Endothelial cell (in vitro differentiated cells): ENCODE measurements around the gene SNX27. TPM values are rescaled to one million over a fixed set of nuclear protein-coding genes. Genes with fewer than 3 reads are reported as not detected.
A peak's percentile ranks its signal among the peaks of the same experiment; 100 is the strongest.

Source experiments
- DNase-seq: peaks from one replicate; pipeline ENCODE4 v3.0.0; 2021; ENCODE audit warnings: low spot score
- H3K27ac Mint-ChIP-seq: one replicate; pipeline ENCODE4 v1.8.0; 2021; ENCODE audit warnings: mixed read lengths, inconsistent platforms; ENCODE audit not compliant: unreplicated experiment
- H3K27me3 Mint-ChIP-seq: one replicate; pipeline ENCODE4 v1.8.0; 2021; ENCODE audit warnings: mild to moderate bottlenecking, moderate library complexity, mixed read lengths, inconsistent platforms; ENCODE audit not compliant: unreplicated experiment
- H3K36me3 Mint-ChIP-seq: one replicate; pipeline ENCODE4 v1.8.0; 2021; ENCODE audit warnings: mild to moderate bottlenecking, low read depth, mixed read lengths, inconsistent platforms; ENCODE audit not compliant: unreplicated experiment
- H3K4me1 Mint-ChIP-seq: one replicate; pipeline ENCODE4 v1.8.0; 2021; ENCODE audit warnings: mild to moderate bottlenecking, mixed read lengths, inconsistent platforms; ENCODE audit not compliant: unreplicated experiment
- H3K4me3 Mint-ChIP-seq: one replicate; pipeline ENCODE4 v1.8.0; 2021; ENCODE audit warnings: mild to moderate bottlenecking, mixed read lengths, inconsistent platforms; ENCODE audit not compliant: unreplicated experiment
- H3K9me3 Mint-ChIP-seq: one replicate; pipeline ENCODE4 v1.8.0; 2021; ENCODE audit warnings: mixed read lengths, inconsistent platforms; ENCODE audit not compliant: unreplicated experiment
- total RNA-seq: library from RNA; stranded (reverse); fragmentation: NEBNext Ultra II Directional; extraction: Animal tissue kit (Norgen Biotek cat#: 25700); gene quantifications from one replicate; pipeline ENCODE4 v1.2.1, GENCODE V29; 2021; ENCODE audit not compliant: unreplicated experiment
- TF ChIP-seq, protein P1 (sequence below): fragments of 200-600 bp; sonication (generic); IDR thresholded peaks from one replicate; pipeline ENCODE4 v1.5.0; 2021; ENCODE audit warnings: antibody characterized with exemption; ENCODE audit not compliant: unreplicated experiment

The SNX27 gene
- total RNA-seq, 1 donor from 2014 or later = 28.9 TPM

DNA sequence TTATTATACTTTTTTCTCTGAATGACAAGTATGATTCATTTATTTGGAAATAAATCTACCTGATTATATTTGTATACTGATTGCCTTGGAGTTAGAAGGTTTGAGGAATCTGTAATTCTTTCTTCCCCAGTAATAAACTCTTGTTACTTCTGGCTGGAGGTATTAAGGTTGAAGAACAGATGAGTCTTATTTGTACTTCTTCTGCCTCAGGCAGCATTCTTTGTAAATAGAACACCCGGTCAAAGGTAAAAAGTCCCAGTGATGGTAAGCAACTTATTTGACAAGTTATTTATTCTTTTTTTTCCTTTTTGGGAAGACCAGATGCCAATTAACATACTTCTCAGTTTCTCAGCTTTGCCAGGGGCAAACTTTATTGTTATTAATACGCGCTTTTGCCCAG is 12.9 kb downstream of the SNX27 start:
- Mint-ChIP-seq H3K36me3 (no peaks in the 10 kb centered on the region), H3K9me3 (no peaks in the 10 kb centered on the region), H3K4me1 (no peaks in the 10 kb centered on the region), H3K27me3 (no peaks in the 10 kb centered on the region), H3K27ac (no peak overlapping the region), H3K4me3 (no peak overlapping the region)
- DNase-seq = no peak
- TF ChIP-seq, protein P1, sequence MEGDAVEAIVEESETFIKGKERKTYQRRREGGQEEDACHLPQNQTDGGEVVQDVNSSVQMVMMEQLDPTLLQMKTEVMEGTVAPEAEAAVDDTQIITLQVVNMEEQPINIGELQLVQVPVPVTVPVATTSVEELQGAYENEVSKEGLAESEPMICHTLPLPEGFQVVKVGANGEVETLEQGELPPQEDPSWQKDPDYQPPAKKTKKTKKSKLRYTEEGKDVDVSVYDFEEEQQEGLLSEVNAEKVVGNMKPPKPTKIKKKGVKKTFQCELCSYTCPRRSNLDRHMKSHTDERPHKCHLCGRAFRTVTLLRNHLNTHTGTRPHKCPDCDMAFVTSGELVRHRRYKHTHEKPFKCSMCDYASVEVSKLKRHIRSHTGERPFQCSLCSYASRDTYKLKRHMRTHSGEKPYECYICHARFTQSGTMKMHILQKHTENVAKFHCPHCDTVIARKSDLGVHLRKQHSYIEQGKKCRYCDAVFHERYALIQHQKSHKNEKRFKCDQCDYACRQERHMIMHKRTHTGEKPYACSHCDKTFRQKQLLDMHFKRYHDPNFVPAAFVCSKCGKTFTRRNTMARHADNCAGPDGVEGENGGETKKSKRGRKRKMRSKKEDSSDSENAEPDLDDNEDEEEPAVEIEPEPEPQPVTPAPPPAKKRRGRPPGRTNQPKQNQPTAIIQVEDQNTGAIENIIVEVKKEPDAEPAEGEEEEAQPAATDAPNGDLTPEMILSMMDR = no peak

DNA sequence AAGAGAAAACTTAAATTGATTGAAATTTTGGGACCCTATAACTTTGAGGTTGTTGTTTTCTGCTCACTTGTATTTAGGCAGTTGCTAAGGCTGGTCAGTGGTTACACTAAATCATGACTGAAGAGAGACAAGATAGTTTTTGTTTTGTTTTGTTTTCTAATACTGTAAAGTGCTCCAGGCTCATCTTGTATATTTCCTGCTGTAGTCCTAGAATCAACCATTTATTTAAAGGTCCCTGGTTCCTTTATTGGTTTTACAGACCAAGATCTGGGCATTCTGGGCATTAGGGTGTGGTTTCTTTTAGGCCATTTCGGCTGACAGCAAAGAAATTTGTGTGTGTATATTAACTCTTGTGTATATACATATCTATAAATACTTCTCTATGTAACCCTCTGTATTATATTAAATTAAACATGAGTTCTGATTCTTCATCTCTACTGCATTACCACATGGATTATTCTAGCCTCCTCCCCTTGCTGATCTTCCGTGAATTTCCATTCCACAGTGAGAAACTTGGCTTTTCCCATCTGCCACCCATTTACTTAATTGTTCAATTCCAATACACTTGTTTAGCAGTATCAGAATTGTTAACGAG is 15.0 kb downstream of the SNX27 start:
- Mint-ChIP-seq H3K27ac (no peak overlapping the region), H3K4me1 (no peaks in the 10 kb centered on the region), H3K27me3 (no peaks in the 10 kb centered on the region), H3K4me3 (no peak overlapping the region), H3K36me3 (no peaks in the 10 kb centered on the region), H3K9me3 (no peaks in the 10 kb centered on the region)
- no peak for DNase-seq
- TF ChIP-seq, protein P1 = no peak

DNA sequence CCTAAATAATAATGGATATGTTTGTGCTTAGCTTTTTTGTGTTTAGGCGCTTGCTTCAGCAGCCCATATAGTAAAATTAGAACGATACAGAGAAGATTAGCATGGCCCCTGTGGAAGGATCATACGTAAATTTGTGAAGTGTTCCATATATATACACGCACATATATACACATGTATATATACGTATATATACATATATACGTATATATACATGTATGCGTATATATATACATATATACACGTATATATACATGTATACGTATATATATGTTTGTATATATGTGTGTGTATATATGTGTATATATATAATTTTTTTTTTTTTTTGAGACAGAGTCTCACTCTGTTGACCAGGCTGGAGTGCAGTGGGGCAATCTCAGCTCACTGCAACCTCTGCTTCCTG is 17.4 kb downstream of the SNX27 start:
- no peaks in the 10 kb centered on the region for H3K9me3 Mint-ChIP-seq
- no peaks in the 10 kb centered on the region for H3K27me3 Mint-ChIP-seq
- no peaks in the 10 kb centered on the region for H3K4me1 Mint-ChIP-seq
- no peak for DNase-seq
- TF ChIP-seq, protein P1 = no peak
- H3K27ac Mint-ChIP-seq = no peak overlapping the region
- H3K4me3 Mint-ChIP-seq = no peak overlapping the region
- no peaks in the 10 kb centered on the region for H3K36me3 Mint-ChIP-seq

DNA sequence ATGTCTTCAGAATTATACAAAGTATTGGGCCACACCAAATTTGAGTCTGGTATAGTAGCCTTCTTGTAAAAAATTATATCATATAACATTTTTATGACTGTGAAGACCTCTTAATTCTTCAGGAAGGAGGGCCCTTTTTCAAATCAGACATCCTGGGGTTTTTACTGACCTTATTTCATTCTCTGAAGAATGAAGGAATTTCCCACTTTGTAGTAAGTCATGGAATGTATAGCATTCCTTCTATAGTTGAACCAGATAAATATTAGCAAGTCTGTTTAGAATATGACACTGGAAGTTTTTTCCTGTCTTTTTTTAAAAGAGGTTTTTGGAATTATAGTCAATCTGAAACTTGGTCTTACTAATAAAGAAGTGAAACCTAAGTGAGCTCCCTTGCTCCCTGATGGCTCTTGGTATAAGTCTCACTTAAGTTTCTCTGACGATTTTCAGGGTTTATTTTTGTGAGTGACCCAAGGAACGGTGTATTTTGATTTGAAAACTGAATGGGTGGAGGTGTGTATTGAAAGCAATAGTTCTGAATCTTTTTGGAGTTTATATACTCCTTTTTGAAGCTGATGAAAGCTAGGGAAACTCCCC is 23.7 kb downstream of the SNX27 start:
- no peak overlapping the region for H3K27ac Mint-ChIP-seq
- peaks cover 22% of the 10 kb centered on the region for H3K4me1 Mint-ChIP-seq
- TF ChIP-seq, protein P1 = no peak
- no peak for DNase-seq
- no peak overlapping the region for H3K4me3 Mint-ChIP-seq
- H3K27me3 Mint-ChIP-seq = no peaks in the 10 kb centered on the region
- no peaks in the 10 kb centered on the region for H3K9me3 Mint-ChIP-seq
- peaks cover 1% of the 10 kb centered on the region for H3K36me3 Mint-ChIP-seq

DNA sequence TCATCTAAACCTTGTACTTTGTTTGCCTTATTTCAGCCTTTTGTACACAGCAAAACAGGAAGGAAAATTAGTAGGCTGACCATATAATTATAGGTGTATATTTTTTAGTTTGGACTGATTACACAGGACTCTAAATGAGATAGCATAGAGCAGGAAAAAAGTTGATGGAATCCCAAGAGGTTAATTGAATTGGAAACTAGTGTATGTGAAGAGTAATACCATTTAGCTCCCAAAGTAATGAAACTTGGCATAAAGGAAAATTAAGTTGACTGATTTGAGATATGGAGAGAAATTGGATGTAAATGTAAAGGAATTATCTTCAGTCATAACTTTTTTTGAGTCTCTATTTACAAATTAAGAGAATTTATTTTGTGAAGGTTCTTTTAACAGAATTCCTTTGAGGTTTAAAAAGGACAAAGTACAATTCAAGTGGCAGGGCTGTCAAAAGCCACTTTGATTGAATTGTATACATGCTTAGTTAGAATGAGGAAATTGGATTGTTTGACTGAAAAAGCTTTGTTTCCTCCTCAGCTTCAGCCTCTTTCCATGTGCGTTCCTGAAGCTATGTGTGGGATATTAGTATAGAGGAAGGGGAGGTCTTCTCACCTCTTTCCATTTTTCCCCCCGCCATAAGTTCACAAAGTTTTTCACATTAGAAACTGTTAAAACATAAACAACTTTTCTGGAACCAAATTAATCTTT is 26.4 kb downstream of the SNX27 start:
- peak overlapping the region; percentile 59 for H3K27ac Mint-ChIP-seq
- TF ChIP-seq, protein P1 = no peak
- no peak for DNase-seq
- no peaks in the 10 kb centered on the region for H3K27me3 Mint-ChIP-seq
- H3K4me1 Mint-ChIP-seq = peaks cover 22% of the 10 kb centered on the region
- H3K9me3 Mint-ChIP-seq = no peaks in the 10 kb centered on the region
- peaks cover 6% of the 10 kb centered on the region for H3K36me3 Mint-ChIP-seq
- H3K4me3 Mint-ChIP-seq = no peak overlapping the region
